ENCODE results near the gene CHD5. TPM values are rescaled to one million over a fixed set of nuclear protein-coding genes. Genes with fewer than 3 reads are reported as not detected.

The CHD5 gene
- total and polyA plus RNA-seq, 9 donors = 0.09 to 0.26 (median 0.19) TPM

DNA sequence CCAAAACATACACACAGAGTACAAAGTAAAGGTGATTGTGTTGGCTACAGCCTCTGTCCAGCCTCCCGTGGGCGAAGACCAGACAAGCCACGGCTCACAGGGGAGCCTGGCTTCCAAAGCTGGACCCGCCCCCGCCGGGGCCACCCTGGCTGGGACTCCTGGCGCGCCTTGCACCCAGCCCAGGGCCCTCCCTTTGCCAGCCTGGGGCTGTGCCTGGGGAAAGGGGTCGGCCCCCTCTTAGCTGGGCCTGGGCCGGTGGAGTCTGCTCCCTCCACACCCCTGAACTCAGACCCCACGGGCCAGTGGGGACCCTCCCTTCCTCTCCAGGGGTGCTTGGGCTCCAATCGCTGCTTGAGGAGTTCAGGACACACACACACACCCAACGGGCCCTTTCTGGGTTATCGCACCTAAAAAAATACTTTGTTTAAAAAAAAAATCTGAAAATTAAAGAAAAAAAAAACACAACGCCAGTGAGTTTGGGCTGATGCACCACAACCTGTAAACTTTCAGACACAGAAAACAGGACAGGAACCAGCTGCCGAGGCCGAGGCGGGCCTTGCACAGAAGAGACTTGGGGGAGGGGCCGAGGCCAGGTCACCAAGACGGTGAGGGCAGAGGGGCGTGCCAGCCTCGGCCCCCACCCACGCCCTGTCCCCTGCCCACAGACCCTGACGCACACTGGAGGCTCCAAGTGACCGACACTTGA, 78.1 kb downstream of the CHD5 start:
- Histone ChIP-seq H3K9me3 (replicated peaks; ENCODE audit: control insufficient read depth, low read depth, low read length) (no peaks in the 10 kb centered on the region), H3K4me3 (ENCODE audit: low read length) (no peak overlapping the region), H3K27ac (ENCODE audit: low read length) (no peak overlapping the region), H3K27me3 (ENCODE audit: control insufficient read depth, insufficient read depth, low read length) (no peaks in the 10 kb centered on the region), H3K4me1 (ENCODE audit: control insufficient read depth, insufficient read depth, low read length) (peaks cover 11% of the 10 kb centered on the region), H3K36me3 (ENCODE audit: control insufficient read depth, insufficient read depth, low read length) (no peaks in the 10 kb centered on the region)
- no peak for DNase-seq
- 50% methylated on average over 19 of the region's 25 CpGs for WGBS (ENCODE audit: insufficient coverage)

DNA sequence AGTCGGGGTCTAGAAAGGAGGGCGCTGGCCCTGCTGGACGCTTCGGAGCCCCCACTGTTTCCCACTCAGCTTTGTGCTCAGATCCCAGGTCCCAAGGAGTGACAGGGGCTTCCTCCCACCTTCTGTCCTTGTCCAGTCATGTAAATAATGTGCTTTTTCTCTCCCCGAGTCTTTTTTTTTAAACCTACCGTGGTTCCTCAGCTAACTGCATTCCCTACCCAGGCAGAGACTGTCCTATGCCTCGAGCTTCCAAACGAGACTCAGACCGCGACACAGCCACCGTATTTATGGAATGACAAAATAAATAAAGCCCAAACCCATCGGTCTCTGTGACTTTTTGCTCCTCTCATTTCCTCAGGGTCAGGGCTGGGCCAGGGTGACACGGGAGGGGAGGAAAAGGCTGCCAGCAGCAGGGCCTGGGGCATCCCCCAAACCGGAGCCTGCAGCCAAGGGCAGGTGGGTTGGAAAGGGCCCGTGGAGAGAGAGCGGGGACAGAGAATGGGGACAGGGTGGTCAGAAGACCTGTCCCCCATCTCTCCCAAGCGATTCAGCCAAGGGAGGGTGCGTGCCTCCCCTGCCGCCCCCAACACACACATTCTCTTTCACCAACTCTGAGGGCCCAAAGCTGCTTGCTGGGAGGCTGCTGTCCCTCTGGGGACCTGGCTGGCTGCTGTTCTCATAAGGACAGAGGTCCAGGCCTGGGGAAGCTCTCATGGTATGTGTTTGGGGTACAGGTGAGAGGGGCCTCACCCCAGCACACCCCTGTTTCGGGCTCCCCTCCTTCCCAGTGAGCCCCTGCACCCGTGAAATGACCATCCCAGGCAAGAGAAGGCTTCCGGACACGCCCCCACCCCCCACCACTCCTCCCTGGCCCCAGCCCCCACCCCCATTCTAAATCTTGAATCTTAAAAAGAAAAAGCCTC, 79.0 kb downstream of the CHD5 start:
- no peak for DNase-seq
- no peak overlapping the region for H3K4me3 ChIP-seq (ENCODE audit: low read length)
- H3K27ac ChIP-seq (ENCODE audit: low read length) = no peak overlapping the region
- no peaks in the 10 kb centered on the region for H3K9me3 ChIP-seq (replicated peaks; ENCODE audit: control insufficient read depth, low read depth, low read length)
- no peaks in the 10 kb centered on the region for H3K36me3 ChIP-seq (ENCODE audit: control insufficient read depth, insufficient read depth, low read length)
- 38% methylated on average over 5 of the region's 23 CpGs for WGBS (ENCODE audit: insufficient coverage)
- H3K27me3 ChIP-seq (ENCODE audit: control insufficient read depth, insufficient read depth, low read length) = no peaks in the 10 kb centered on the region
- H3K4me1 ChIP-seq (ENCODE audit: control insufficient read depth, insufficient read depth, low read length) = peaks cover 11% of the 10 kb centered on the region

- Histone ChIP-seq H3K4me1 (ENCODE audit: control insufficient read depth, insufficient read depth, low read length) (peaks cover 11% of the 10 kb centered on the region), H3K9me3 (replicated peaks; ENCODE audit: control insufficient read depth, low read depth, low read length) (no peaks in the 10 kb centered on the region), H3K27me3 (ENCODE audit: control insufficient read depth, insufficient read depth, low read length) (no peaks in the 10 kb centered on the region), H3K4me3 (ENCODE audit: low read length) (no peak overlapping the region), H3K27ac (ENCODE audit: low read length) (no peak overlapping the region), H3K36me3 (ENCODE audit: control insufficient read depth, insufficient read depth, low read length) (no peaks in the 10 kb centered on the region)
- DNase-seq = no peak
- 72% methylated on average over 20 of the region's 27 CpGs for WGBS (ENCODE audit: insufficient coverage)
These were observed 80.0 kb downstream of the CHD5 start for GRCh38 chr1:6099787-6100765.

- H3K4me1 ChIP-seq (ENCODE audit: control insufficient read depth, insufficient read depth, low read length) = peaks cover 11% of the 10 kb centered on the region
- WGBS (ENCODE audit: insufficient coverage) = 76% methylated on average over 9 of the region's 15 CpGs
- H3K9me3 ChIP-seq (replicated peaks; ENCODE audit: control insufficient read depth, low read depth, low read length) = no peaks in the 10 kb centered on the region
- no peak for DNase-seq
- no peak overlapping the region for H3K27ac ChIP-seq (ENCODE audit: low read length)
- no peak overlapping the region for H3K4me3 ChIP-seq (ENCODE audit: low read length)
- H3K36me3 ChIP-seq (ENCODE audit: control insufficient read depth, insufficient read depth, low read length) = no peaks in the 10 kb centered on the region
- H3K27me3 ChIP-seq (ENCODE audit: control insufficient read depth, insufficient read depth, low read length) = no peaks in the 10 kb centered on the region
These were observed 80.8 kb downstream of the CHD5 start for GRCh38 chr1:6099297-6099696.

DNA sequence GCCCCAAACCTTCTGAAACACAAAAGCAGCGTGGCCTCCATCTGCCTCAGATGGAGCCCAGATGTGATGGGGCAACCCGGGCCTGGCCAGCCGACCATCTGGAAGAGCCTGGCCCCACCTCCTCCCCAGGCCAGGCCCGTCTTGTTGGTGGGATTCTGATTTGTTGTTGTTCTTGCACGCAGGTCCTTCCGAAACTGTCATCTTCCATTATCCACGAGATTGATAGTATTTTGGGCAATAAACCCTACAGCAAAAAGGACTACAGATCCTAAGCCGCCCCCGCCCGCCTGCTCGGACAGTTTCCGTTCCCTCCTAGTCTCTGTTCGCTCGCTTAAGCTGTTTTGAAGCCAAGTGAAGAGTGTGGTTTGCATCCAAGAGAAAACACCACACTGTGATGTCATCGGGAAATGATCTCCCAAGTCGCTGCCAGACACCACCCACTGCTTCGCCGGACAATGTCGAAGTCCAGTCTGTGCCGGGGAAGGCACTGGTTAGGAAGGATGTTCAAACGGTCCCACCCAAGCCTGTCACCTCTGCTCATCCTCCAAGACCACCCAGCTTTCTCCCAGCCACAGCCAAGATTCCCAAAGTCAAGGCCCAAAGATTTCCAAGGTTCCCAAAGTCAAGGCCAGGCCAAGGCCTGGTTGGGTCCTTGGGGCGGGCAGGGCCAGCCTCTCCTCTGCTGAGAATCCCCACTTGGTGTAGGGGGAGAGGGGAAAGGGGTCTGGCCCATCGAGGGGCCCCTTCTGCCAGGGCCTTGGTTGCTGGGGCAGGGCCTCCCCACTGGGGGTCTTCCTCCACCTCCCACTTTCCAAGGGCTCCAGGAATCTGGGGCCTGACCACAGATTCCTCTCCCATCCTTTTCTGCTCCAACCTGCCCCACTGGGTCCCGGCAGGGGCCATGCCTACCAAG, 81.6 kb downstream of the CHD5 start:
- Histone ChIP-seq H3K27ac (ENCODE audit: low read length) (no peak overlapping the region), H3K36me3 (ENCODE audit: control insufficient read depth, insufficient read depth, low read length) (no peaks in the 10 kb centered on the region), H3K4me1 (ENCODE audit: control insufficient read depth, insufficient read depth, low read length) (peaks cover 11% of the 10 kb centered on the region), H3K27me3 (ENCODE audit: control insufficient read depth, insufficient read depth, low read length) (no peaks in the 10 kb centered on the region), H3K4me3 (ENCODE audit: low read length) (no peak overlapping the region), H3K9me3 (replicated peaks; ENCODE audit: control insufficient read depth, low read depth, low read length) (no peaks in the 10 kb centered on the region)
- DNase-seq = peak; percentile 91
- 50% methylated on average over 5 of the region's 24 CpGs for WGBS (ENCODE audit: insufficient coverage)

DNA sequence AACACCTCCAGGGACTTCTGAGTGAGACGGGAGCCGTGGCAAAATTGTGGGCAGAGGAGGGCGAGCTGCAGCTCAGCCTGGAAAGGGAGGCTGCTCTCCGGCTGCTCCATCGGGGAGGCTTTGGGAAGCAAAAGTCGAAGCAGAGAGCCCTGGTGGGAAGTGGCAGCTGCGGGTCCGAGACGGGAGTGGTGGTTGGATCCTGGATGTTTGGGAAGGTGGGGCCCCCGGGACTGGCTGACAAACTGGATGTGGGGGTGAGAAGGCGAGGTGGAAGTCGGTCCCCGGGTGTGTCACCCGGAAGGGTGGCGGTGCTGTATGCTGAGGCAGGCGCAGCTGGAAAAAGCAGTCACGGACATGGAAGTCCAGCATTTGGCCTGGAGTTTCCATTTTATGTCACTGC, 82.3 kb downstream of the CHD5 start:
- 67% methylated on average over 17 of the region's 17 CpGs for WGBS (ENCODE audit: insufficient coverage)
- H3K36me3 ChIP-seq (ENCODE audit: control insufficient read depth, insufficient read depth, low read length) = no peaks in the 10 kb centered on the region
- no peaks in the 10 kb centered on the region for H3K9me3 ChIP-seq (replicated peaks; ENCODE audit: control insufficient read depth, low read depth, low read length)
- H3K27me3 ChIP-seq (ENCODE audit: control insufficient read depth, insufficient read depth, low read length) = no peaks in the 10 kb centered on the region
- DNase-seq = no peak
- no peak overlapping the region for H3K4me3 ChIP-seq (ENCODE audit: low read length)
- peaks cover 11% of the 10 kb centered on the region for H3K4me1 ChIP-seq (ENCODE audit: control insufficient read depth, insufficient read depth, low read length)
- H3K27ac ChIP-seq (ENCODE audit: low read length) = no peak overlapping the region

DNA sequence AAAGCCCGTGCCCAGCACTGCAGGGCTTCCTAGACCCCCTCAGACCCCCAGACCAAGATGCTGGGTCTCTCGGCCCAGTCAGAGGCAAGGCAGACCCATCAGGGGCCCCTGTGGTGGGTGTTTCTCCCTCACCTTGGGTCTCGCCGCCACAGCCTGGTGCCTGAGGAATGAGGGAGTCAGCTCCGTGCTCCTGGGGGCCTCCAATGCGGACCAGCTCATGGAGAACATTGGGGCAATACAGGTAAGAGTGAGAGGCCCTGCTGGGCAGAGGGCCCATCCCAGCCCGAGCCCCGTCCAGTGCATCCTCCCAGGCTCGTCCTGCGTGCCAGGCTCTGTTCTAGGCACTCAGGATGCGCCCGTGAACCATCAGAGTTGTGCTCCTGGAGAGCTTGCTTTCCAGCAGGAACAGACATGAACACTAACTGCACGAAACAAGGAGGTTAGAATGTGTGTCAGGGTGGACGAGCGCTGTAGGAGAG, 83.0 kb downstream of the CHD5 start:
- no peaks in the 10 kb centered on the region for H3K27me3 ChIP-seq (ENCODE audit: control insufficient read depth, insufficient read depth, low read length)
- peaks cover 11% of the 10 kb centered on the region for H3K4me1 ChIP-seq (ENCODE audit: control insufficient read depth, insufficient read depth, low read length)
- no peak for DNase-seq
- 92% methylated on average over 11 of the region's 15 CpGs for WGBS (ENCODE audit: insufficient coverage)
- no peaks in the 10 kb centered on the region for H3K36me3 ChIP-seq (ENCODE audit: control insufficient read depth, insufficient read depth, low read length)
- no peaks in the 10 kb centered on the region for H3K9me3 ChIP-seq (replicated peaks; ENCODE audit: control insufficient read depth, low read depth, low read length)
- H3K27ac ChIP-seq (ENCODE audit: low read length) = no peak overlapping the region
- no peak overlapping the region for H3K4me3 ChIP-seq (ENCODE audit: low read length)

GRCh38 chr1:6096243-6097116, 83.6 kb downstream of the CHD5 start:
- Histone ChIP-seq H3K36me3 (ENCODE audit: control insufficient read depth, insufficient read depth, low read length) (no peaks in the 10 kb centered on the region), H3K4me1 (ENCODE audit: control insufficient read depth, insufficient read depth, low read length) (peaks cover 11% of the 10 kb centered on the region), H3K4me3 (ENCODE audit: low read length) (no peak overlapping the region), H3K9me3 (replicated peaks; ENCODE audit: control insufficient read depth, low read depth, low read length) (no peaks in the 10 kb centered on the region), H3K27ac (ENCODE audit: low read length) (no peak overlapping the region), H3K27me3 (ENCODE audit: control insufficient read depth, insufficient read depth, low read length) (no peaks in the 10 kb centered on the region)
- DNase-seq = no peak
- WGBS (ENCODE audit: insufficient coverage) = 62% methylated on average over 7 of the region's 23 CpGs

Data from muscle of leg (tissue), 11 donors.